Keratinocyte (primary cell): ENCODE measurements around the gene ANO10. TPM values are rescaled to one million over a fixed set of nuclear protein-coding genes. Genes with fewer than 3 reads are reported as not detected.
"Not testable (repeated sequence)": the region's sequence is repeated elsewhere in the genome, so short reads cannot be mapped to it uniquely, and the experiment has no call there.

Experiments
- DNase-seq: peaks from one replicate; pipeline ENCODE4 v3.0.0-alpha.2; 2011; ENCODE audit warnings: low read depth, missing footprints, low spot score
- FAIRE-seq: peaks from 2 replicates; lab custom pipeline; 2011; peaks lifted over from hg19 to GRCh38; lab: Jason Lieb, UNC
- H2AFZ ChIP-seq: 2 replicates; pipeline ENCODE4 v1.6.0; 2012; ENCODE audit warnings: low read length, control low read depth, inconsistent platforms; ENCODE audit not compliant: control insufficient read depth
- H3K27ac ChIP-seq: 2 replicates; pipeline ENCODE4 v1.5.1; 2011; ENCODE audit warnings: low read length; ENCODE audit not compliant: control insufficient read depth, insufficient read depth
- H3K27me3 ChIP-seq: 3 replicates; pipeline ENCODE4 v1.6.0; 2011; ENCODE audit warnings: low read length; ENCODE audit not compliant: control insufficient read depth, insufficient read depth; ENCODE audit errors: extremely low read depth
- H3K36me3 ChIP-seq, 2 experiments: 2 replicates in 1 of 2; 3 replicates in 1 of 2; pipeline ENCODE4 v1.5.1; 2011; ENCODE audit warnings: low read length in 2 of 2, mild to moderate bottlenecking in 1 of 2; ENCODE audit not compliant: control insufficient read depth in 2 of 2, insufficient read depth in 2 of 2; ENCODE audit errors: extremely low read depth in 1 of 2
- H3K4me1 ChIP-seq: 3 replicates; pipeline ENCODE4 v1.5.1; 2011; ENCODE audit warnings: low read length; ENCODE audit not compliant: control insufficient read depth, insufficient read depth; ENCODE audit errors: extremely low read depth
- H3K4me2 ChIP-seq: 3 replicates; pipeline ENCODE4 v1.6.0; 2011; ENCODE audit warnings: low read depth, low read length; ENCODE audit not compliant: control insufficient read depth, insufficient read depth; ENCODE audit errors: extremely low read depth
- H3K4me3 ChIP-seq, 3 experiments: fragments of 200-600 bp in 1 of 3; sonication (generic) in 1 of 3; 2 replicates in 2 of 3; 3 replicates in 1 of 3; pipeline ENCODE4 v1.5.1; 2011 to 2016; ENCODE audit warnings: low read length in 3 of 3, mild to moderate bottlenecking in 3 of 3, control low read depth in 2 of 3, inconsistent platforms in 1 of 3, low read depth in 1 of 3, mixed read lengths in 1 of 3, mixed run types in 1 of 3, moderate library complexity in 1 of 3; ENCODE audit not compliant: control insufficient read depth in 2 of 3, insufficient read depth in 2 of 3; ENCODE audit errors: extremely low read depth in 1 of 3
- H3K79me2 ChIP-seq: 2 replicates; pipeline ENCODE4 v1.6.0; 2012; ENCODE audit warnings: low read length; ENCODE audit not compliant: control insufficient read depth, insufficient read depth
- H3K9ac ChIP-seq: 3 replicates; pipeline ENCODE4 v1.6.0; 2011; ENCODE audit warnings: low read length; ENCODE audit not compliant: control insufficient read depth, insufficient read depth; ENCODE audit errors: extremely low read depth
- H3K9me1 ChIP-seq: 3 replicates; pipeline ENCODE4 v1.6.0; 2011; ENCODE audit warnings: low read length; ENCODE audit not compliant: control insufficient read depth, insufficient read depth; ENCODE audit errors: extremely low read depth
- H3K9me3 ChIP-seq: 2 replicates; pipeline ENCODE4 v1.5.1; 2012; ENCODE audit warnings: low read depth, low read length; ENCODE audit not compliant: control insufficient read depth
- H4K20me1 ChIP-seq: 3 replicates; pipeline ENCODE4 v1.6.0; 2011; ENCODE audit warnings: low read length; ENCODE audit not compliant: control insufficient read depth, insufficient read depth; ENCODE audit errors: extremely low read depth
- EZH2 ChIP-seq: IDR thresholded peaks from one replicate; pipeline ENCODE4 v1.6.1; 2012; ENCODE audit warnings: inconsistent platforms, mild to moderate bottlenecking, low read length, moderate library complexity
- dilution Hi-C: fragments of 300-500 bp; cut with MboI; formaldehyde crosslinking; loops from one replicate; pipeline ENCODE4 v1.7.0; 2020; ENCODE audit warnings: low sequenced_read_pairs; ENCODE audit not compliant: extremely low pct_ligation_motif_present
- polyA plus RNA-seq, 5 experiments: library from polyadenylated mRNA; depleted of rRNA in 3 of 5; stranded (reverse) in 3 of 5; stranded (forward) in 1 of 5; unstranded in 1 of 5; fragments of >200 nt; gene quantifications; 1 replicate in 1 of 5; 2 replicates in 3 of 5; 3 replicates in 1 of 5; pipeline versions ENCODE4 v1.2.1 to v1.2.3, GENCODE V29; 2011 to 2012; ENCODE audit warnings: missing spikeins in 2 of 5, low read depth in 1 of 5, low replicate concordance in 1 of 5
- TF ChIP-seq, protein P1 (sequence below), 3 experiments: IDR thresholded peaks in 1 of 3; conservative IDR thresholded peaks in 1 of 3; optimal IDR thresholded peaks in 1 of 3; 2 replicates in 2 of 3; 3 replicates in 1 of 3; pipeline versions ENCODE3 to v1.5.1; 2011; ENCODE audit warnings: low read length in 3 of 3, mild to moderate bottlenecking in 3 of 3, moderate library complexity in 2 of 3, control low read depth in 1 of 3, inconsistent platforms in 1 of 3; ENCODE audit not compliant: insufficient read depth in 2 of 3; ENCODE audit errors: extremely low read depth in 1 of 3

The ANO10 gene
- polyA plus RNA-seq, 1 donor (not counting 4 experiments of a cell fraction or from before 2014, with no cell fraction given): 48.8 TPM

DNA sequence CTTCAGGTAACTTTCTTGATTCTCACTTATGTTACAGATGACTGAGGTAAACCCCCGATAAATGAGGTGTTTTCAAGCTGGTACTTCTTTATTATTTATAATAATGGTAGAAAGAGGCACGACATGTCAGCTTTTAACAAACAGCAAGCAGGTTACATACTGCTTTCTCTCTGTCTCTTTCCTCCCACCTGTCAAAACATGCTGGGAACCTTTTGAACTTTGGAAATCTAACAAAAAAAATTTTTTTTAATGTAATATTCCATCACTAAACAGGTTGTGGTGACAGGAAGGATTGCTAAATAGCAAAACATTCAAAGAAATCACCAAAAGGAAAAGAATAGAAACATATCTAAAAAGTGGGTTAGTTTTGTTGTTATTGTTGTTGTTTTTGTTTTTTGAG, 48.2 kb downstream of the ANO10 start:
- Histone ChIP-seq H3K36me3 (peaks cover 0 to 5% of the 10 kb centered on the region in 2 experiments), H3K9ac (no peak overlapping the region), H3K27ac (no peak overlapping the region), H4K20me1 (no peaks in the 10 kb centered on the region), H3K9me1 (no peaks in the 10 kb centered on the region), H3K79me2 (no peaks in the 10 kb centered on the region), H2AFZ (no peak overlapping the region), H3K9me3 (no peaks in the 10 kb centered on the region), H3K4me1 (no peaks in the 10 kb centered on the region), H3K27me3 (no peaks in the 10 kb centered on the region), H3K4me3 (no peak overlapping the region), H3K4me2 (no peak overlapping the region)
- dilution Hi-C loops: no loop called here
- TF ChIP-seq, protein P1, sequence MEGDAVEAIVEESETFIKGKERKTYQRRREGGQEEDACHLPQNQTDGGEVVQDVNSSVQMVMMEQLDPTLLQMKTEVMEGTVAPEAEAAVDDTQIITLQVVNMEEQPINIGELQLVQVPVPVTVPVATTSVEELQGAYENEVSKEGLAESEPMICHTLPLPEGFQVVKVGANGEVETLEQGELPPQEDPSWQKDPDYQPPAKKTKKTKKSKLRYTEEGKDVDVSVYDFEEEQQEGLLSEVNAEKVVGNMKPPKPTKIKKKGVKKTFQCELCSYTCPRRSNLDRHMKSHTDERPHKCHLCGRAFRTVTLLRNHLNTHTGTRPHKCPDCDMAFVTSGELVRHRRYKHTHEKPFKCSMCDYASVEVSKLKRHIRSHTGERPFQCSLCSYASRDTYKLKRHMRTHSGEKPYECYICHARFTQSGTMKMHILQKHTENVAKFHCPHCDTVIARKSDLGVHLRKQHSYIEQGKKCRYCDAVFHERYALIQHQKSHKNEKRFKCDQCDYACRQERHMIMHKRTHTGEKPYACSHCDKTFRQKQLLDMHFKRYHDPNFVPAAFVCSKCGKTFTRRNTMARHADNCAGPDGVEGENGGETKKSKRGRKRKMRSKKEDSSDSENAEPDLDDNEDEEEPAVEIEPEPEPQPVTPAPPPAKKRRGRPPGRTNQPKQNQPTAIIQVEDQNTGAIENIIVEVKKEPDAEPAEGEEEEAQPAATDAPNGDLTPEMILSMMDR (optimal IDR thresholded peaks at IDR 0.05 in 1 of 3, IDR thresholded peaks at IDR 0.05 in 1 of 3, conservative IDR thresholded peaks at IDR 0.05 in 1 of 3; ENCODE audit: extremely low read depth in 1 of 3, insufficient read depth in 2 of 3, low read length in 3 of 3): no peak
- no peak for TF ChIP-seq EZH2
- DNase-seq (no peak), FAIRE-seq (no peak)

DNA sequence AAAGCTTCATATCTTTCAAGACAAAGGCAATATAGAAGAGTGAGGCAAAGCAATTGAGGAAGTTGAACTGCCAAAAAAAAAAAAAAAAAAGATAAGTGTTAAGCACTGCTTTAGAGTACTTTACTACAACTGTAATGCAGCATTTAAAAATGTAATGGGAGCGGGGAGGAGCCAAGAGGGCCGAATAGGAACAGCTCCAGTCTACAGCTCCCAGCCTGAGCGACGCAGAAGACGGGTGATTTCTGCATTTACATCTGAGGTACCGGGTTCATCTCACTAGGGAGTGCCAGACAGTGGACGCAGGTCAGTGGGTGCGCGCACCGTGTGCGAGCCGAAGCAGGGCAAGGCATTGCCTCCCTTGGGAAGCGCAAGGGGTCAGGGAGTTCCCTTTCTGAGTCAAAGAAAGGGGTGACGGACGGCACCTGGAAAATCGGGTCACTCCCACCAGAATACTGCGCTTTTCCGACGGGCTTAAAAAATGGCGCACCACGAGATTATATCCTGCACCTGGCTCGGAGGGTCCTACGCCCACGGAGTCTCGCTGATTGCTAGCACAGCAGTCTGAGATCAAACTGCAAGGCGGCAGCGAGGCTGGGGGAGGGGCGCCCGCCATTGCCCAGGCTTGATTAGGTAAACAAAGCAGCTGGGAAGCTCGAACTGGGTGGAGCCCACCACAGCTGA, 56.0 kb downstream of the ANO10 start:
- FAIRE-seq, H3K9me1 ChIP-seq, H3K4me1 ChIP-seq, H2AFZ ChIP-seq, H4K20me1 ChIP-seq, H3K27ac ChIP-seq, H3K79me2 ChIP-seq, H3K27me3 ChIP-seq, H3K4me2 ChIP-seq, dilution Hi-C loops, H3K36me3 ChIP-seq, H3K9ac ChIP-seq, DNase-seq, H3K4me3 ChIP-seq, H3K9me3 ChIP-seq: not testable (repeated sequence)

DNA sequence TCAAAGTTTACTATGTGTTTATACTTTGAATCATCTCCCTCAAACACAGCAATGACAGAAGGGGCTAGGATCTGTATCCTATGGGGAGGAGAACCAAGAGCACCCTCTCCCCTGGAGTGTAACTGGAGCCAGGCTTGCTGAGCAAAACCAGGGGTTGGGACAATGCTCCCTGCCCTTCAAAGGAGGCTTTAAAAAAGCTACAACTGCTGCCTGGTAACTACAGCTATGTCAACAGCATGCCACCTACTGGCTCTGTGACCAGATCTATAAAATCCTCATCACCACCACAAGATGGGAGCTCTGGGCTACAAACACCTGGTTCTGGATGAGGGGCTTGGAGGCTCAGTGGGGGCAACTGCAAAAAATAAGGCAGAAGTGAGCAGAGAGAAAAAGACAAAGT, 61.9 kb downstream of the ANO10 start:
- H3K9me1 ChIP-seq: no peaks in the 10 kb centered on the region
- H3K4me3 ChIP-seq: no peak overlapping the region
- peaks cover 0 to 5% of the 10 kb centered on the region in 2 experiments for H3K36me3 ChIP-seq
- no peak for DNase-seq
- no peak overlapping the region for H3K9ac ChIP-seq
- H3K27ac ChIP-seq: no peak overlapping the region
- TF ChIP-seq EZH2: no peak
- TF ChIP-seq, protein P1 (optimal IDR thresholded peaks at IDR 0.05 in 1 of 3, IDR thresholded peaks at IDR 0.05 in 1 of 3, conservative IDR thresholded peaks at IDR 0.05 in 1 of 3; ENCODE audit: extremely low read depth in 1 of 3, insufficient read depth in 2 of 3, low read length in 3 of 3): no peak
- H2AFZ ChIP-seq: no peak overlapping the region
- no peaks in the 10 kb centered on the region for H3K27me3 ChIP-seq
- no peaks in the 10 kb centered on the region for H4K20me1 ChIP-seq
- no peaks in the 10 kb centered on the region for H3K9me3 ChIP-seq
- dilution Hi-C loops: no loop called here
- no peak overlapping the region for H3K4me2 ChIP-seq
- H3K4me1 ChIP-seq: no peaks in the 10 kb centered on the region
- FAIRE-seq: no peak
- H3K79me2 ChIP-seq: no peaks in the 10 kb centered on the region
